Mesodermal cell (in vitro differentiated cells): ENCODE measurements around the gene KCNMB2.

ENCODE experiments used
- H3K27ac ChIP-seq: 2 replicates; pipeline ENCODE4 v1.7.0; 2013; ENCODE audit warnings: mild to moderate bottlenecking, low read depth, low read length, moderate library complexity; ENCODE audit not compliant: severe bottlenecking
- H3K36me3 ChIP-seq: 2 replicates; pipeline ENCODE4 v1.7.1; 2013; ENCODE audit warnings: mild to moderate bottlenecking, low read length, moderate library complexity; ENCODE audit not compliant: control insufficient read depth, insufficient read depth
- H3K4me1 ChIP-seq: one replicate; pipeline ENCODE4 v1.7.1; 2013; ENCODE audit warnings: mild to moderate bottlenecking, low read length; ENCODE audit not compliant: insufficient read depth, control insufficient read depth, poor library complexity, severe bottlenecking
- H3K4me3 ChIP-seq: 2 replicates; pipeline ENCODE4 v1.7.0; 2013; ENCODE audit warnings: low read length, control low read depth, mild to moderate bottlenecking; ENCODE audit not compliant: insufficient read depth, poor library complexity, severe bottlenecking; ENCODE audit errors: extremely low read depth
- H3K9me3 ChIP-seq: 2 replicates; pipeline ENCODE4 v1.7.1; 2013; ENCODE audit warnings: mild to moderate bottlenecking, low read length, moderate library complexity; ENCODE audit not compliant: control insufficient read depth
- WGBS, 2 experiments: methylation state at CpG; one replicate each; pipeline ENCODE4 v1.1.5; 2013; ENCODE audit warnings: missing lambda C conversion rate in 2 of 2; ENCODE audit not compliant: insufficient coverage in 2 of 2; 5-methylcytosine and 5-hydroxymethylcytosine counted together

The KCNMB2 gene

GRCh38 chr3:178676942-178677790, 140.9 kb downstream of the KCNMB2 start:
- no peaks in the 10 kb centered on the region for H3K36me3 ChIP-seq
- H3K4me1 ChIP-seq: no peaks in the 10 kb centered on the region
- 90 to 91% methylated on average over 6 to 7 of the region's 9 CpGs for WGBS, 2 experiments
- H3K27ac ChIP-seq: no peak overlapping the region
- no peaks in the 10 kb centered on the region for H3K9me3 ChIP-seq
- H3K4me3 ChIP-seq: no peak overlapping the region

GRCh38 chr3:178677961-178678360, 141.7 kb downstream of the KCNMB2 start:
- H3K4me3 ChIP-seq: no peak overlapping the region
- no peak overlapping the region for H3K27ac ChIP-seq
- 100% methylated on average over 2 of the region's 2 CpGs; no CpG with 5 or more reads in 1 of the 2 experiments for WGBS, 2 experiments
- H3K9me3 ChIP-seq: no peaks in the 10 kb centered on the region
- no peaks in the 10 kb centered on the region for H3K4me1 ChIP-seq
- no peaks in the 10 kb centered on the region for H3K36me3 ChIP-seq

GRCh38 chr3:178680037-178680436, 143.8 kb downstream of the KCNMB2 start:
- Histone ChIP-seq H3K9me3 (no peaks in the 10 kb centered on the region), H3K4me1 (no peaks in the 10 kb centered on the region), H3K4me3 (no peak overlapping the region), H3K27ac (no peak overlapping the region), H3K36me3 (no peaks in the 10 kb centered on the region)
- 66 to 67% methylated on average over 2 of the region's 3 CpGs for WGBS, 2 experiments

- Histone ChIP-seq H3K4me1 (no peaks in the 10 kb centered on the region), H3K27ac (no peak overlapping the region), H3K9me3 (no peaks in the 10 kb centered on the region), H3K4me3 (no peak overlapping the region), H3K36me3 (no peaks in the 10 kb centered on the region)
- 63 to 100% methylated on average over 1 to 2 of the region's 2 CpGs for WGBS, 2 experiments
Measured at GRCh38 chr3:178680489-178680888, 144.3 kb downstream of the KCNMB2 start.

- H3K36me3 ChIP-seq: no peaks in the 10 kb centered on the region
- H3K9me3 ChIP-seq: no peaks in the 10 kb centered on the region
- WGBS, 2 experiments: 29 to 45% methylated on average over 1 of the region's 1 CpG
- no peak overlapping the region for H3K27ac ChIP-seq
- no peak overlapping the region for H3K4me3 ChIP-seq
- H3K4me1 ChIP-seq: no peaks in the 10 kb centered on the region
Measured at GRCh38 chr3:178684881-178685590, 148.8 kb downstream of the KCNMB2 start.

GRCh38 chr3:178685591-178685906, 149.3 kb downstream of the KCNMB2 start:
- H3K27ac ChIP-seq: no peak overlapping the region
- 60% methylated on average over 1 of the region's 3 CpGs; no CpG with 5 or more reads in 1 of the 2 experiments for WGBS, 2 experiments
- no peaks in the 10 kb centered on the region for H3K4me1 ChIP-seq
- no peak overlapping the region for H3K4me3 ChIP-seq
- H3K9me3 ChIP-seq: no peaks in the 10 kb centered on the region
- no peaks in the 10 kb centered on the region for H3K36me3 ChIP-seq

GRCh38 chr3:178686826-178687225, 150.6 kb downstream of the KCNMB2 start:
- Histone ChIP-seq H3K4me3 (no peak overlapping the region), H3K27ac (no peak overlapping the region), H3K4me1 (no peaks in the 10 kb centered on the region), H3K36me3 (no peaks in the 10 kb centered on the region), H3K9me3 (no peaks in the 10 kb centered on the region)
- 80% methylated on average over 1 of the region's 1 CpG; no CpG with 5 or more reads in 1 of the 2 experiments for WGBS, 2 experiments

GRCh38 chr3:178690571-178690970, 154.3 kb downstream of the KCNMB2 start:
- H3K27ac ChIP-seq: no peak overlapping the region
- H3K4me3 ChIP-seq: no peak overlapping the region
- no peaks in the 10 kb centered on the region for H3K36me3 ChIP-seq
- H3K4me1 ChIP-seq: no peaks in the 10 kb centered on the region
- H3K9me3 ChIP-seq: no peaks in the 10 kb centered on the region
- 11 to 56% methylated on average over 1 to 2 of the region's 2 CpGs for WGBS, 2 experiments

- WGBS, 2 experiments: 84 to 90% methylated on average over 4 of the region's 4 CpGs
- no peaks in the 10 kb centered on the region for H3K36me3 ChIP-seq
- H3K4me1 ChIP-seq: no peaks in the 10 kb centered on the region
- no peak overlapping the region for H3K4me3 ChIP-seq
- H3K9me3 ChIP-seq: no peaks in the 10 kb centered on the region
- H3K27ac ChIP-seq: no peak overlapping the region
Measured at GRCh38 chr3:178699364-178699763, 163.1 kb downstream of the KCNMB2 start.

- H3K36me3 ChIP-seq: no peaks in the 10 kb centered on the region
- no peaks in the 10 kb centered on the region for H3K9me3 ChIP-seq
- no peaks in the 10 kb centered on the region for H3K4me1 ChIP-seq
- H3K4me3 ChIP-seq: no peak overlapping the region
- 83 to 85% methylated on average over 3 of the region's 3 CpGs for WGBS, 2 experiments
- H3K27ac ChIP-seq: no peak overlapping the region
Measured at GRCh38 chr3:178699810-178700209, 163.6 kb downstream of the KCNMB2 start.
